ENCODE results near the gene SH3TC1. TPM values are rescaled to one million over a fixed set of nuclear protein-coding genes. Genes with fewer than 3 reads are reported as not detected.

Gene SH3TC1
- total and polyA plus RNA-seq, 2 of the 13 experiments (the other 11 are each of a cell fraction or from before 2014, with no cell fraction given): 14.9 to 21.8 TPM

GRCh38 chr4:8198906-8199593 lies at the start of gene SH3TC1 (continued):
- peak; percentile 88 for TF ChIP-seq SPEN (CRISPR knock-in tag; IDR thresholded peaks at IDR 0.05; ENCODE audit: low read depth)
- peak; percentile 82 for TF ChIP-seq ZNF414 (CRISPR knock-in tag; IDR thresholded peaks at IDR 0.05)
- no peak; the same call in 1 of the 2 replicates for TF ChIP-seq SOX13 (IDR thresholded peaks at IDR 0.05)
- TF ChIP-seq SOX13 (CRISPR knock-in tag; conservative IDR thresholded peaks at IDR 0.05 in 1 of 2, IDR thresholded peaks at IDR 0.05 in 1 of 2): peak in 1 of 2 experiments; percentile 65; a peak in 2 of 4 replicates
- peak; percentile 63; the same call in 1 of the 2 replicates for TF ChIP-seq ZNF430 (CRISPR knock-in tag; IDR thresholded peaks at IDR 0.05)
- peak; percentile 79 for TF ChIP-seq ZNF552 (CRISPR knock-in tag; IDR thresholded peaks at IDR 0.05; ENCODE audit: borderline replicate concordance)
- TF ChIP-seq ZNF678 (CRISPR knock-in tag; IDR thresholded peaks at IDR 0.05): no peak
- TF ChIP-seq, protein P1, sequence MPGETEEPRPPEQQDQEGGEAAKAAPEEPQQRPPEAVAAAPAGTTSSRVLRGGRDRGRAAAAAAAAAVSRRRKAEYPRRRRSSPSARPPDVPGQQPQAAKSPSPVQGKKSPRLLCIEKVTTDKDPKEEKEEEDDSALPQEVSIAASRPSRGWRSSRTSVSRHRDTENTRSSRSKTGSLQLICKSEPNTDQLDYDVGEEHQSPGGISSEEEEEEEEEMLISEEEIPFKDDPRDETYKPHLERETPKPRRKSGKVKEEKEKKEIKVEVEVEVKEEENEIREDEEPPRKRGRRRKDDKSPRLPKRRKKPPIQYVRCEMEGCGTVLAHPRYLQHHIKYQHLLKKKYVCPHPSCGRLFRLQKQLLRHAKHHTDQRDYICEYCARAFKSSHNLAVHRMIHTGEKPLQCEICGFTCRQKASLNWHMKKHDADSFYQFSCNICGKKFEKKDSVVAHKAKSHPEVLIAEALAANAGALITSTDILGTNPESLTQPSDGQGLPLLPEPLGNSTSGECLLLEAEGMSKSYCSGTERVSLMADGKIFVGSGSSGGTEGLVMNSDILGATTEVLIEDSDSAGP (CRISPR knock-in tag; IDR thresholded peaks at IDR 0.05; ENCODE audit: borderline replicate concordance): peak; percentile 84; the same call in 1 of the 2 replicates
- TF ChIP-seq CHCHD3 (CRISPR knock-in tag; IDR thresholded peaks at IDR 0.05): no peak
- TF ChIP-seq SMAD3 (CRISPR knock-in tag; IDR thresholded peaks at IDR 0.05): peak; percentile 40; the same call in 1 of the 2 replicates
- peak; percentile 91 for TF ChIP-seq PHF21A (CRISPR knock-in tag; IDR thresholded peaks at IDR 0.05)
- TF ChIP-seq ZNF746 (CRISPR knock-in tag; IDR thresholded peaks at IDR 0.05): peak; percentile 68; the same call in 1 of the 2 replicates
- no peak for TF ChIP-seq ZNF354B (CRISPR knock-in tag; IDR thresholded peaks at IDR 0.05)
- TF ChIP-seq ZNF639 (CRISPR knock-in tag; conservative IDR thresholded peaks at IDR 0.05): peak; percentile 68; the same call in 1 of the 2 replicates
- peak; percentile 93 for TF ChIP-seq MEIS2 (CRISPR knock-in tag; IDR thresholded peaks at IDR 0.05)
- peak; percentile 79 for TF ChIP-seq HOXA3 (CRISPR knock-in tag; IDR thresholded peaks at IDR 0.05)
- peak; percentile 33; the same call in 1 of the 2 replicates for TF ChIP-seq ZNF772 (CRISPR knock-in tag; IDR thresholded peaks at IDR 0.05)
- no peak for TF ChIP-seq ZNF781 (CRISPR knock-in tag; IDR thresholded peaks at IDR 0.05; ENCODE audit: borderline replicate concordance, not compliant biosample characterization)

Data from HepG2 (cell line).